DOHH2 (cell line): Measurements from ENCODE around the gene TNNT2.

Experiments used
- H3F3A ChIP-seq: fragments of 200-600 bp; sonication (generic), shearing (Covaris generic); 2 replicates; pipeline ENCODE4 v1.6.0; 2016; ENCODE audit warnings: antibody characterized with exemption, mild to moderate bottlenecking; ENCODE audit not compliant: control insufficient read depth, insufficient read depth
- H3K27ac ChIP-seq: fragments of 200-600 bp; sonication (generic); 2 replicates; pipeline ENCODE4 v1.5.1; 2014; ENCODE audit warnings: low read depth, mild to moderate bottlenecking, low read length, moderate library complexity
- H3K27me3 ChIP-seq: fragments of 200-600 bp; sonication (generic); 2 replicates; pipeline ENCODE4 v1.6.1; 2014; ENCODE audit warnings: mild to moderate bottlenecking, low read length, mixed read lengths; ENCODE audit not compliant: control insufficient read depth
- H3K36me3 ChIP-seq: fragments of 200-600 bp; sonication (generic); 2 replicates; pipeline ENCODE4 v1.6.1; 2014; ENCODE audit warnings: mild to moderate bottlenecking, low read length, moderate library complexity, mixed read lengths; ENCODE audit not compliant: control insufficient read depth
- H3K4me1 ChIP-seq: fragments of 200-600 bp; sonication (generic); 2 replicates; pipeline ENCODE4 v1.6.1; 2014; ENCODE audit warnings: mild to moderate bottlenecking, low read length, mixed read lengths; ENCODE audit not compliant: control insufficient read depth
- H3K4me2 ChIP-seq: fragments of 200-600 bp; sonication (generic); 2 replicates; pipeline ENCODE4 v1.6.0; 2014; ENCODE audit warnings: mild to moderate bottlenecking, low read length, moderate library complexity
- H3K4me3 ChIP-seq: fragments of 200-600 bp; sonication (generic); 2 replicates; pipeline ENCODE4 v1.5.1; 2014; ENCODE audit warnings: mild to moderate bottlenecking, low read length, mixed read lengths
- H3K79me2 ChIP-seq: fragments of 200-600 bp; sonication (generic); 2 replicates; pipeline ENCODE4 v1.6.1; 2014; ENCODE audit warnings: mild to moderate bottlenecking, low read length, mixed read lengths; ENCODE audit not compliant: control insufficient read depth
- H3K9me2 ChIP-seq: fragments of 200-600 bp; sonication (generic); replicated peaks from 2 replicates; pipeline ENCODE4 v1.6.1; 2014; ENCODE audit warnings: mild to moderate bottlenecking, low read length, mixed read lengths; ENCODE audit not compliant: control insufficient read depth
- H3K9me3 ChIP-seq: fragments of 200-600 bp; sonication (generic); 2 replicates; pipeline ENCODE4 v1.6.1; 2014; ENCODE audit warnings: antibody characterized with exemption, low read length, mixed read lengths; ENCODE audit not compliant: control insufficient read depth, insufficient read depth
- H4K20me1 ChIP-seq: fragments of 200-600 bp; sonication (generic); 2 replicates; pipeline ENCODE4 v1.6.0; 2014; ENCODE audit warnings: low read depth, mild to moderate bottlenecking, antibody characterized with exemption, low read length, moderate library complexity; ENCODE audit not compliant: control insufficient read depth, insufficient read depth
- EZH2phosphoT487 ChIP-seq: fragments of 200-600 bp; sonication (generic); IDR thresholded peaks from 2 replicates; pipeline ENCODE4 v1.6.1; 2017; ENCODE audit warnings: borderline replicate concordance, mild to moderate bottlenecking, antibody characterized with exemption, low read length, moderate library complexity, mixed read lengths
- TF ChIP-seq, protein P1 (sequence below): fragments of 200-600 bp; sonication (generic); IDR thresholded peaks from one replicate; pipeline ENCODE4 v1.5.1; 2014; ENCODE audit warnings: antibody characterized with exemption, mild to moderate bottlenecking, low read depth, low read length; ENCODE audit not compliant: poor library complexity, severe bottlenecking

The TNNT2 gene

GRCh38 chr1:201332021-201332420, 45.5 kb downstream of the TNNT2 start:
- no peak overlapping the region for H3K4me3 ChIP-seq
- TF ChIP-seq, protein P1, sequence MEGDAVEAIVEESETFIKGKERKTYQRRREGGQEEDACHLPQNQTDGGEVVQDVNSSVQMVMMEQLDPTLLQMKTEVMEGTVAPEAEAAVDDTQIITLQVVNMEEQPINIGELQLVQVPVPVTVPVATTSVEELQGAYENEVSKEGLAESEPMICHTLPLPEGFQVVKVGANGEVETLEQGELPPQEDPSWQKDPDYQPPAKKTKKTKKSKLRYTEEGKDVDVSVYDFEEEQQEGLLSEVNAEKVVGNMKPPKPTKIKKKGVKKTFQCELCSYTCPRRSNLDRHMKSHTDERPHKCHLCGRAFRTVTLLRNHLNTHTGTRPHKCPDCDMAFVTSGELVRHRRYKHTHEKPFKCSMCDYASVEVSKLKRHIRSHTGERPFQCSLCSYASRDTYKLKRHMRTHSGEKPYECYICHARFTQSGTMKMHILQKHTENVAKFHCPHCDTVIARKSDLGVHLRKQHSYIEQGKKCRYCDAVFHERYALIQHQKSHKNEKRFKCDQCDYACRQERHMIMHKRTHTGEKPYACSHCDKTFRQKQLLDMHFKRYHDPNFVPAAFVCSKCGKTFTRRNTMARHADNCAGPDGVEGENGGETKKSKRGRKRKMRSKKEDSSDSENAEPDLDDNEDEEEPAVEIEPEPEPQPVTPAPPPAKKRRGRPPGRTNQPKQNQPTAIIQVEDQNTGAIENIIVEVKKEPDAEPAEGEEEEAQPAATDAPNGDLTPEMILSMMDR = no peak
- TF ChIP-seq EZH2phosphoT487 = no peak
- no peak overlapping the region for H3K4me2 ChIP-seq
- H3K79me2 ChIP-seq = no peaks in the 10 kb centered on the region
- no peaks in the 10 kb centered on the region for H3F3A ChIP-seq
- no peaks in the 10 kb centered on the region for H4K20me1 ChIP-seq
- H3K4me1 ChIP-seq = no peaks in the 10 kb centered on the region
- no peak overlapping the region for H3K27ac ChIP-seq
- no peaks in the 10 kb centered on the region for H3K27me3 ChIP-seq
- H3K36me3 ChIP-seq = no peaks in the 10 kb centered on the region
- H3K9me2 ChIP-seq = no peaks in the 10 kb centered on the region
- H3K9me3 ChIP-seq = no peaks in the 10 kb centered on the region

GRCh38 chr1:201331166-201331565, 46.3 kb downstream of the TNNT2 start:
- H3K4me3 ChIP-seq = no peak overlapping the region
- no peaks in the 10 kb centered on the region for H3K9me3 ChIP-seq
- no peaks in the 10 kb centered on the region for H3K36me3 ChIP-seq
- H4K20me1 ChIP-seq = no peaks in the 10 kb centered on the region
- H3K4me1 ChIP-seq = no peaks in the 10 kb centered on the region
- TF ChIP-seq EZH2phosphoT487 = no peak
- TF ChIP-seq, protein P1 = no peak
- no peak overlapping the region for H3K27ac ChIP-seq
- H3K79me2 ChIP-seq = no peaks in the 10 kb centered on the region
- H3F3A ChIP-seq = no peaks in the 10 kb centered on the region
- no peak overlapping the region for H3K4me2 ChIP-seq
- H3K9me2 ChIP-seq = no peaks in the 10 kb centered on the region
- no peaks in the 10 kb centered on the region for H3K27me3 ChIP-seq

DNA sequence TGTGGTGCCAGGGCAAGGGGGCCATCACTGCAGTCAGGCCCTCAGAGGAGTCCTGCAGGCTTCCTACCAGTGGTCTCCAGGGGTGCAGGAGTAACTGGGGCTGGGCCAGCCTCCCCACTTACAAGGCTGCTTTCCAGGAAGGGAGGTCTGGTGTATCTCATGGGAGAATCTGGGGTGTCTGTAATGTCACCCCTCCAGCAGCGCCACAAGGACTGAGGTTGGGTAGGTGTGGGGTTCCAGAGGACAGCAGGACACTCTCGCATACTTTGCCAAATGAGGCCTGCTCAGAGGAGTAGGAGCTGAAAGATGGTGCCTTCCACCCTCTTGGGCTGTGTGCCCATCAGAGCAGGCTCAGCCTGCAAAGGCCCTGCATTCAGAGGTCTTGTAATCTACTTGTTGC, 46.9 kb downstream of the TNNT2 start:
- no peaks in the 10 kb centered on the region for H3K4me1 ChIP-seq
- H3K4me2 ChIP-seq = no peak overlapping the region
- no peaks in the 10 kb centered on the region for H3K36me3 ChIP-seq
- H3K9me3 ChIP-seq = no peaks in the 10 kb centered on the region
- no peak overlapping the region for H3K27ac ChIP-seq
- H3K4me3 ChIP-seq = no peak overlapping the region
- TF ChIP-seq EZH2phosphoT487 = no peak
- TF ChIP-seq, protein P1 = no peak
- no peaks in the 10 kb centered on the region for H3F3A ChIP-seq
- no peaks in the 10 kb centered on the region for H3K9me2 ChIP-seq
- H3K27me3 ChIP-seq = no peaks in the 10 kb centered on the region
- H3K79me2 ChIP-seq = no peaks in the 10 kb centered on the region
- no peaks in the 10 kb centered on the region for H4K20me1 ChIP-seq

DNA sequence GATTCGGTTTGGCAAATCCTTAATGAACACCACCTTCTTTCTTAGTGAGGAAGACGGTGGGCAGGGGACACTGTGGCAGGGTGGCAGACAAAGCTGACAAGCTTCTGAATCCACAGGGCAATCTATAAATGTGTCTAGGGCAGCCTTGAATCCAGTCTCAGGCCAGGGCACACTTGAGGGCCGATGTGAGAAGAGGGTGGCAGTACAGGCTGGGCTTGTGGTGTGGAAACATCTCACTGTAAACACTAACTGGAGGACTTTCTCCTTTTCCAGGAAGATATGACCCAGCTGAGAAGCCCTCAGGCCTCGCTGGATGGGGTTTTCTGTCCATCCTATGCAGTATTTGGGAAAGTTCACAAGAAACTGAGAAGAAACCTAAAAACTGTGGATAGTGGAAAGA, 47.7 kb downstream of the TNNT2 start:
- H3K4me3 ChIP-seq = no peak overlapping the region
- H3K4me2 ChIP-seq = no peak overlapping the region
- no peak overlapping the region for H3K27ac ChIP-seq
- H3K4me1 ChIP-seq = no peaks in the 10 kb centered on the region
- H3K9me2 ChIP-seq = no peaks in the 10 kb centered on the region
- H3K27me3 ChIP-seq = no peaks in the 10 kb centered on the region
- TF ChIP-seq, protein P1 = no peak
- TF ChIP-seq EZH2phosphoT487 = no peak
- no peaks in the 10 kb centered on the region for H3K36me3 ChIP-seq
- no peaks in the 10 kb centered on the region for H4K20me1 ChIP-seq
- H3K9me3 ChIP-seq = no peaks in the 10 kb centered on the region
- no peaks in the 10 kb centered on the region for H3K79me2 ChIP-seq
- H3F3A ChIP-seq = no peaks in the 10 kb centered on the region
